Daoy (cell line): ENCODE data around the gene MYO18A. TPM values are rescaled to one million over a fixed set of nuclear protein-coding genes. Genes with fewer than 3 reads are reported as not detected.
"Not testable (repeated sequence)": the region's sequence is repeated elsewhere in the genome, so short reads cannot be mapped to it uniquely, and the experiment has no call there.

Source experiments
- DNase-seq: peaks from one replicate; pipeline ENCODE4 v3.0.0-alpha.2; 2015; ENCODE audit warnings: low read depth
- total RNA-seq: library from RNA; depleted of rRNA; stranded (reverse); fragments of >200 nt; shearing (Covaris generic); gene quantifications from 2 replicates; pipeline ENCODE4 v1.2.3, GENCODE V29; 2014

The MYO18A gene
- total RNA-seq, 1 experiment from 2014 or later, result 11.9 TPM

DNA sequence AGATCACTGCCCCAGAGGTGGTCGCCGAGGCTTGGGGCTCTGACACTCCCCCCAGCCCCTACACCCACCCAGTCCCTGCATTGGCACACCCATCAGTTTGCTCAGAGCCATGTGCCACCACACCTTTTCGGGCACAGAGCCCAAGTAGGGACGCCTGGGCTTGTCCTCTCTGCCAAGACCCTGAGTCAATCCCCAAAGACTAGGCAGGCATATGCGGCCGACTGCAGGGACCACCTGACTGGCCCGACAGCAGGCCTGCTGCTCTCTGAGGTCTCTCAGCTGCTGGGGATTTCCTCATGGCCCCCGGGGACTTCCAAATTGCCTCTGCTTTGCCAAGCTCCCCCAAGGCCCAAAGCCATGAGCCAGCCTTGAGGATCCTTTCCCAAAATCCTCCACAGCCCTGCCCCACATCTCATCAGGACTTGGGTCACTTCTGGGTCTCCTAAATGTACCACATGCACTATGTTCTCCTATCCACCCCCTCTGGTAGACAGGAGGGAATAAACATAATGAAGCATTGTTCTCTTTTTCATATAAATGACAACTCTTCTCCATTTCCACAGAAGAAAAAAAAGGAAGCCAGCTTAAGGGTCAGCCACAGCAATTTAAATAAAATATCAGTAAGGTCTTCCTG, 30.6 kb downstream of the MYO18A start:
- DNase-seq, result peak; percentile 58

DNA sequence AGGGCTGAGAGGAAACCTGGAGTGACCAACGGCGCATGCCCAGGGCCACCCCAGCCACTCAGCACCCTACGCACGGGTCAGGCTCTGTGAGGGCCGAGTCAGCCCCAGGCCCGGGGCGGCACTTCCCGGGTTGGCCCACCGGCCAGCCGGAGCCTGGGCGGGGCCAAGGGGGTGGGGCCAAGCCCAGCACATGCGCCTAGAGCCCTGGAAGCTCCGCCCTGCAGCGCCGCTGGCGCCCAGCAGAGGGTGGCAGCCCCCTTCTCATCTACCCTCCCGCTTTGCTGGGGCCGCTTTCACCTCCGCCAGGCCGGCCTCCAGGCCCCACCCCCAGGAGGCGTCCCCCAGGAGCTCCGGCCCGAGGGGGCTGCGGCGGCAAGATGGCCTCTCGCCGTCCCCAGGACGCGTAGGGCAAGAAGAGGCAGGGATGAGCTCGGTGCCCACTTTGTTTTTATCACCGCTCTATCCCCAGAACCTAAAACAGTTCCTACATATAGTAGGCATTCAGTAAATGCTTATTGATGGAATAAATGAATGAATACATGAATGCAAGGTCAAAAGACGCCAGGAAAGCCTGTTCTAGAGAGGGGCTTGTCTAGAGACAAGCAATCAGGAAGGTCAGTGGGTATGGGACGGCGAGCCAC, 31.3 kb downstream of the MYO18A start:
- peak; percentile 97 for DNase-seq

GRCh38 chr17:29148257-29148789, 31.9 kb downstream of the MYO18A start:
- no peak for DNase-seq

DNA sequence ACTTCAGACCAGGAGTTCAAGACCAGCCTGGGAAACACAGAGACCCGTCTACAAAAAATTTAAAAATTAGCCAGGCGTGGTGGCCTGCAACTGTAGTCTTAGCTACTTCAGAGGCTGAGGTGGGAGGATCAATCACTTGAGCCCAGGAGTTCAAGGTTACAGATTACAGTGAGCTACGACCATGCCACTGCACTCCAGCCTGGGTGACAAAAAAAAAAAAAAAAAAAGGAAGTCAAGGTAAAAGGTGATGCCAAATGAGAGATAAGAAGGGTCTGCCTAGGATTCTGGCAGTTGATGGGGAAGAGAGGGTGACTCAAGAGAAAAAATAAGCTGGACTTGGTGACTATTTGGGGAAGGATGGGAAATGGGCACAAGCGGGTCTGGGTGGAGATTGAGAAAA, 32.5 kb downstream of the MYO18A start:
- no peak for DNase-seq

DNA sequence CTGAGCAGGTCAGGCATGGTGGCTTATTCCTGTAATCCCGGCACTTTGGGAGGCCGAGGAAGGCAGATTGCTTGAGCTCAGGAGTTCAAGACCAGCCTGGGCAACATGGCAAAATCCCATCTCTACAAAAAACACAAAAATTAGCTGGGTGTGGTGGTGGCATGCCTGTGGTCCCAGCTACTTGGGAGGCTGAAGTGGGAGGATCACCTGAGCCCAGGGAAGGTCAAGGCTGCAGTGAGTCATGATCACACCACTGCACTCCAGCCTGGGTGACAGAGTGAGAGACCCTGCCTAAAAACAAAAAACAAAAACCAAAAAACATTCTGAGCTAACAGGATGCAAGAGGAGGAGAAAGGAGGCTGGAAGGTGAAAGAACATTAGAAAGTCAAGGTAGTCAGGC, 33.0 kb downstream of the MYO18A start:
- DNase-seq, result not testable (repeated sequence)

DNA sequence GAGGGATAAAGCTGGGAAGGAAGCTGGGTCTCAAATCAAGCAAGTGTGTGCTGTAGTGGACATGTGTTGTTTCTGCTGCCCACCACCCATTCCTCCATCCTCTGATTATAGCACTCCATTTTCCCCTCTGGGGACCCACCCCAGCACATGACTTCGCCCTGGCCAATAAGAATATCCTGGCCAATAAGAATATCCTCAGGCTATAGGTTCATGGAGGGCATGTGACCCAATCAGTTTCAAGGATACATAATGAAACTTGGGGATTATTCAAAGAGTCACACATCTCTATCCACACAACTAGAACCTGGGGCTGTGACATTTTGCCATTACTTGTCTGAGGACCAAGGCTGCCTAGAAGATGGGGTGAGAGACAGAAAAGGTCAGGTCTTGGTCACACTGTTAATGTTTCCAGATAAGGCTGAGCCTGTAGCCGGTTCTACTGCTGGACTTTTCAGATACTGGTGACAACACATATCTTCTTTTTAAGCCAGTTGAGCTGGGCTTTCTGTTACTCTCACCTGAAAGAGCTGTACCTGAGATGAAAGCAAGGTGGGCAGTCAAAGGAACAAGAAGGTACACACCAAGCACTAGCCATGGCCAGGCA, 33.7 kb downstream of the MYO18A start:
- DNase-seq, result no peak

GRCh38 chr17:29145289-29146073, 34.7 kb downstream of the MYO18A start:
- peak; percentile 78 for DNase-seq

GRCh38 chr17:29143894-29144293, 36.3 kb downstream of the MYO18A start:
- no peak for DNase-seq

DNA sequence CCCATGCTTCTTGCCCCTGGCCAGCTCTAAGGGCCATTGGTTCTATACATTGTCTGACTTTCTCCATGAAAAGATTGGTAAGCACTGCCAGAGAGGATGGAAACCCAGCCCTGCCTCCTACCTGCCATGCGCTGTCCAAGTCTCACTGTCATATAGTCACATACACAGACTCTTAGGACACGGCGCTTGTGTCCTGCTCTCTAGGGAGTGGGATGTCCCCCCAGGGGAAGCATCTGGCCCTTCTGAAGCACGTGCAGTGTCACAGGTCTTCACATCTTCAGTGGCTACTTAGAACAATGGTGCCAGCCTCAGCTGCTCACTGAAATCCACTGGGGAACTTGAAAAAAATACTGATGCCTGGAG, 38.7 kb downstream of the MYO18A start:
- no peak for DNase-seq

- no peak for DNase-seq
These were observed 39.3 kb downstream of the MYO18A start for GRCh38 chr17:29140631-29141513.

DNA sequence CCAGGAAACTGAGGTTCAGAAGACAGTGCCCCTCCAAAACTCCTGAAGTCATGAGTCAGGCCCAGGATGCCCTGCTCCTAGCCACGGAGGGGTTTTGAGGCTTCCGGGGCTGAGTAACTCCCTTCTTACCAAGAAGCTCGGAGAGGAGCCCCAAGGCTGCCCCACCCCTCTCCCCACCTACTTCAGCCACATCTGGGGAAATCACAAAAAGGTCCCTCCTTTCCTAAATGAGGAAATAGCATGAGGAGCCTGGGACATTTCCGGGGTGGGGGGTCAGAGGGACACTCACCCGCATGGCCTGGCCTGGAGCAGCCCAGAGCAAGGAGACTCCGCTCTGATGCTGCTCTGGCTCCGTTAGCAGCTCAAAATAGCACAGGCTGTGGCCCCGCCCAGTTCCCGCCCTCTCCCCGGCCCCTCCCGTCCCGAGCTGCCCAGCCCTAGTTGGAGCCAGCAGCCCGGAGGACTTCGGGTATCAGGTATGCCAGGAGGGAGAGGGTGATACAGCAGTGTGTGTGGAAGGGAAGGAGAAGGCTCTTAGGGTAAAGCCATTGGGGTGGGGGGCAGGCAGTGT, 40.1 kb downstream of the MYO18A start:
- peak; percentile 70 for DNase-seq

DNA sequence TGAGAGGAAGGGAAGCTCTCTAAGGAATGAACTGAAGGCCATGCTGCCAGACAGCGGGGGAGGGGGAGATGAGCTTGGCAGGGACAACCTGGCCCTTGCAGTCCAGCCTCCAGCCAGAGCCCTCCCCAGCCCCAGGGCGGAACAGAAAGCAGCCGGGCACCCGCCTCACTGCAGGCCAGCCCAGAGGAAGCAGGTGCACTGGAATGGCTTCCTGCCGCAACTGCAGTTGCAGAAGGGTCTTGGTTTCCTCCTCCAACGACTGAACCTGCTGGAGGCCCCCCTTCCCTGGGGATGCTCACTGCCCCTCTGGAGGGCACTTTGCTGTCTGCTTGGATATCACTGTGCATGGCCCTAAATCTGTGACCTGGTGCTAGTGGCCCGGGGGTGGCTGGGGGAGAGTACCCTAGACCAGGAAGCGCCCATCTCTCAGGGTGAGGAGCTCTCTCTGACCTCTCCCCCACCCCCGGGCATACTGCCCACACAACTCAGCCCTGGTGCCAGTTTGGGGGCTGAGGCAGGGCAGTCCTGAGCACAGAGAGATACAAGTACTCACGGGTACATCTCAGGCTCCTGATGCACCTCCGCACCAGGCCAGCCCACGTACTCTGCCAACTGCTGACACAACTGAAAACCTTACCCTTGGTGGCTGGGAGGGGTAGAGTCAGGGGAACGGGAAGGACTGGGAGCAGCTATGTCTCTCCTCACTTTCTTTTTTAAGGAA, 41.1 kb downstream of the MYO18A start:
- no peak for DNase-seq

DNA sequence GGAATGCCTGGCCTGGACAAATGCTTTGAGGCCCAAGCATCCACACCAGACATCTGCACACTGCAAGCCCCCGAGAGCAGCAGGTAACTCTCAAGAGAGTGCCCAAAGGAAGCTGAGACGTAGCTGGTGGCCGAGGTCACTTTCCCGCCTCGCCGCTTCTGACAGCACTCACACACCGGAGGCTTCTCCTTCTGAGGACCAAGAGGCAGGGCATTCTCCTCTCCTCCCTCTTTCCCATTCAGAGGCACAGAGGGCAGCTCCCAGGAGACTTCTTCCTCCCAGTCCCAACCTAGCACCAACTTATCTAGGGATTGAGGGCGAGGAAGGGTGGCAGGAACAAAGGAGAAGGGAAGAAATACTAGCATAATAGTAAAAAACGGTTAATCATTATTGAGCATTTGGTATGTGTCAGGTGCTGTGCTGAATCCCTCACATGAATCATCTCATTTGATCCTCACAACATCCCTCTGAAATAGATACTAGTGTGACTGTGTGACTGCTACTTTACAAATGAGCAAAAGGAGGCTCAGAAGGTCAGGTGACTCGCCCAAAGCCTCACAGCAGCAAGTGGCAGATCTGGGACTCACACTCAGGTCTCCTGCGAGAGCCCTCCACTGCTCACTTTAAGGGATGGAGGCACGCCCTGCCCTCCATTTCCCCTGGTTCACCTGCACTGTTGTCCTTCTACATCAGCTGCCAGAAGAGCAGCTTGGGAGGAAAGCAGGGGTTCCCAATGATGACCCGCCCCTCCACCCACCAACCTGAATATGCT, 41.8 kb downstream of the MYO18A start:
- no peak for DNase-seq

DNA sequence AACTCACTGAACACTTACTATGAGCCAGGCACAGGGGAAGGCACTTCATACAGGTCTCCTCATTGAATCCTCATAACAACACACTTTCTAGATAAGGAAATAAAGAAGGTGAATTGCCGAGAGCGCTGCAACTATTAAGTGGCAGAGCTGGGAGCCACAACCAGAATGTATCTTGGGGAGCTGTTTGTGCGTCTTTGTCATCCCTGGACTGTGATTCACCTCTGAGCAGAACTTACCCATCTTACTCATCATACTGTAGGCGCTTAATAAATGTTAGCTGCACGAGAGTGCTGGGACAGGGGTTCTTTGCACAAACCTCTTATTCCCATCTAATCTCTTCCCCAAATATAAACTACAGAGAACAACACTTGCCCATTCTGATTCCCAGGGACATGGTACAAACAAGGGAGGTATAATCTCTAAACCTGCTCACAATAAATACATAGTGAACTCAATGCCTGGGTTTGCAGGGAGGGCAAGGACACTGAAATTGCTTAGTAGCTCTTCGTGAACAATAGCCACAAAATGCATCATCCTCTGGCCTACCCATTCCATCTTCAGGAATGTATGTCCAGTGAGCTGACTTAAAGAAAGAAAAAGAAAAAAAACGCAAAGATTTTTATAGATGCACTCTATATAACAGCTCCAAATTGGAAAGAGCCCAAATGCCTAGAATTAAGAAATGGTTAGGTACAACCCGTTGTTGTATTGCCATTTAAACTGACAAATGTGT, 43.0 kb downstream of the MYO18A start:
- no peak for DNase-seq

- DNase-seq, result no peak
These were observed 44.7 kb downstream of the MYO18A start for GRCh38 chr17:29135464-29135863.

DNA sequence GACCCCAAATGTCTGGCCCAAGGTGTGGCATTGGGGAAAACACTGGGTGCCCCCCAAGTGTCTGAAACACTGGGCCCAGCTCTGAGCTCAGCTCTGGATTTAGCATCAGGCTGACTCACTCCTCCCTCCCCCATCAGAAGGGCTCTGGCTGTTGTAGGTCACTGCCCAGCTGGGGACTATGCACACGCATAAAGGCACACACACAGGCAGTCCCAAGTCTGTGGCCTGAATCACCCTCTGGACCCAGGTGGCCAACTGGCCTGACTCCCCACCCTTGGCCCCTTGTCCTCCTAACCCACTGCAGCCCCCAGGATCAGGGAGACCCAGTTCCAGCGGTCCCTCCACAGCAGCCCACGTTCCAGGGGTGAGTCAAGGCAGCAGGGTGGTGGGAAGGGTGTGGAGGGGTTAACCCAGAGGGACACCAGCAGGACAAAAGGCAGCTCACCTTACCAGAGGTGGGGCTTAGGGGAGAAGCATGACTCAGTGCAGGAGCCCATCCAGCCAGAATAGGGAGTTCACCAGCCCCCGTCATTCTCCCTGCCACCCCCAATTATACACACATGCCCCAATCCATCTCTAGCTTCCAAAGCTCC, 47.0 kb downstream of the MYO18A start:
- DNase-seq, result peak; percentile 73

DNA sequence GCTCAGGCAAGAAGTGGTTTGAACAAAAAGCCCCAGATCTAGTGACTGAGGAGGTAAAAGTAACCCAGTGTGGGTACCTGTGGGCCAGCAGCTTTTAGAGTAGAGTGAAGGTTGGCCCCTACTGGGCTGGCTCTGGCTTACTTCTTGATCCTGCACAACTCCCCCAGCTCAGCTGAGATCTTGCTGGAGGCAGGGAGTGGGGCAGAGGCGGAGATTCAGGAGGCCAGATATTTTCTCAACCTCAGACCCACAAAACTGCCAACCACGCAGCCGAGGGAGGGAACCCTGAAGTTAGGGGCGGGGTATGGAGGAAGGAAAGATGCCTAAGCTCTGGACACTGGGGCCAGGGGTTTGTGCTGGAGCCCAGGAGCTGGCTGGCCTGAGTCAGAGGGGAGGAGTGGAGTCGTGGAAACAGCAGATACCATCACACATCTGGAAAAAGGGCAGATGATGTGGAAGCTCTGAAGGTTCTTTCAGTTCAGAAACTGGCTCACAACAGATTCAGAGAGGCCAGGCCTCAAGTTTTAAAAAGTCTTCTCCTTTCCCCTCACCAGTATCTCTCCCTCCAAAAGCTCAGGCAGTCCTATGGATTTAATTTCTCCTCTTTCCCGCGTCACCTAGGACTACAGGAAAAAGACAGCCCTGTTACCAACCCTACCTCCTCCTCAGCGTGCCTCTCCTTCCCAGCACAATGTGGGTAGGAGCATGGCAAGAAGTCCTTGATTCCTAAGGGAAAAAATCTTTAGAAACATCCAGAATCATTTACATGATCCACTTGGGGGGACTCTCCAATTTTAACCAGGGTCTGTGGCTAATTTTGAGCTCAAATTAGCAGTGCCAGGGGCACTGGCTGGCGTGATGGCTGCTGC, 48.1 kb downstream of the MYO18A start:
- DNase-seq, result peak; percentile 77
